ENCODE results near the gene FILIP1L.
"Not testable (repeated sequence)": the region's sequence is repeated elsewhere in the genome, so short reads cannot be mapped to it uniquely, and the experiment has no call there.

Gene FILIP1L

GRCh38 chr3:100096866-100097265, 17.4 kb downstream of the FILIP1L start:
- no peak for DNase-seq

GRCh38 chr3:100096286-100096685, 18.0 kb downstream of the FILIP1L start:
- not testable (repeated sequence) for DNase-seq

GRCh38 chr3:100093831-100094230, 20.5 kb downstream of the FILIP1L start:
- DNase-seq: no peak

GRCh38 chr3:100090669-100091005, 23.7 kb downstream of the FILIP1L start:
- DNase-seq: no peak

- no peak for DNase-seq
Measured at GRCh38 chr3:100089812-100090668, 24.3 kb downstream of the FILIP1L start.

GRCh38 chr3:100088735-100089368, 25.4 kb downstream of the FILIP1L start:
- no peak for DNase-seq

DNA sequence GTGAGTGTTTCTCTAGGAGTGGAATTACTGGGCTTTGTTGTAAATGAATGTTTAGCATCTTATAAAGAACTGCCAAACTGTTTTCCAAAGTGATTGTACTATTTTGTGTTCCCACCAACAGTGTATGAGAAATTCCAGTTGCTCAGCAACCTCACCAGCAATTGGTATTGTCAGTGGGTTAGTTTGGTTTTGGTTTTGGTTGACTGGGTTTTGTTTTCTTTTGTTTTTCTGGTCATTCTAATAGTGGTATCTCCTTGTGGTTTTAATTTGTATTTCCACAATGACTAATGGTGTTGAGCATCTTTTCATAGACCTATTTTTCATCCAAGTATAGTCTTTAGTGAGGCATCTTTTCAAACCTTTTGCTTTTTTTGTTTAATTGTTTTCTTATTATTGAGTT, 27.1 kb downstream of the FILIP1L start:
- DNase-seq: no peak

DNA sequence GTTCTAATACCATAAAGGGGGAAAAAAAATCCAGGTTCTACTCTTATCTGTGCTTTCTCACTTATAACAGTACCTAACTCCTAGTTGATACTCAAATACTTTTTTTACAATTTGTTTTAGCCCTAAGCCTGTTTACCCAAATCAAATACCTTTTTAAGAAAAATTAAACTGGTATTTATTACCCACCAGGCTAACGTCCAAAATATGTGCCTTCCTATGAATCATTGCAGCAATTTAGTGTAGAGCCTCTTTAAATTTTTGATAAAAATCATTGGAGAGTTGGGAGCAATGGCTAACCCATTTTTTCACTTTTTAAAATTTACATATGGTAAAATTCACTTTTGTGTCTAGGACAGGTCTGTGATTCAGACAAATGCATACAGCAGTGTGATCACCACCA, 27.9 kb downstream of the FILIP1L start:
- no peak for DNase-seq

DNA sequence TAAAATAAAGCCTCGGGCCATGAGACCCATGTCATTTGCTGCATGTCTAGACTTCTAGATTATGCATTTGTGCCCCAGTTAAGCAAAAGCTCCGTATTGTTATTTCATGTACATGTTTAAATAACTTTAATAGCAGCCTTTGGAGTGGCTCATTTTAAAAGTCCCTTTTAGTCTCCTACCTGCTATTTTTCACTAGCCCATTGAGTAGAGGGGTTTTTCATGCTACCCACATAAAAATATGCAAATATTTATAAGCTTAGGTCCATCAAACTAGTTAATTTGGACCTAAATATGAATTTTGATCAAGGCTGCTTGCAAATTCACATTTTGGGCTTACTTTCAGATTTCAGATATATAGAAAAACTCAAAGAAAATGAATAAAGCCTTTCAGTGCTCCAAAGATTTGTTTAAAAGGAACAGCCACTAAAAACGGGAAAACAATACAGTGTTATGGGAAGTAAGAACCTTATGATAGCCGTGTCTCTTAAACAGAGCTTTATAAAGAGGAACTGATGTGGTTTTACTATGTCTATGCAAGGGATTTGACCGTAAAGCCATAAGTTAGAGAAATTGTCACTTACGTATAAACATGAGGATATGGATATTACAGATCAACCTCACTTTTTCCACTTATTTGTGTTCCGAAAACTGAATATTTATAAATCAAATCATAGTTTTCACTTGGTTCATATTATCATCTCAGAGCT, 30.0 kb downstream of the FILIP1L start:
- no peak for DNase-seq

GRCh38 chr3:100083209-100083608, 31.1 kb downstream of the FILIP1L start:
- no peak for DNase-seq

- no peak for DNase-seq
Measured at GRCh38 chr3:100082714-100083113, 31.6 kb downstream of the FILIP1L start.

DNA sequence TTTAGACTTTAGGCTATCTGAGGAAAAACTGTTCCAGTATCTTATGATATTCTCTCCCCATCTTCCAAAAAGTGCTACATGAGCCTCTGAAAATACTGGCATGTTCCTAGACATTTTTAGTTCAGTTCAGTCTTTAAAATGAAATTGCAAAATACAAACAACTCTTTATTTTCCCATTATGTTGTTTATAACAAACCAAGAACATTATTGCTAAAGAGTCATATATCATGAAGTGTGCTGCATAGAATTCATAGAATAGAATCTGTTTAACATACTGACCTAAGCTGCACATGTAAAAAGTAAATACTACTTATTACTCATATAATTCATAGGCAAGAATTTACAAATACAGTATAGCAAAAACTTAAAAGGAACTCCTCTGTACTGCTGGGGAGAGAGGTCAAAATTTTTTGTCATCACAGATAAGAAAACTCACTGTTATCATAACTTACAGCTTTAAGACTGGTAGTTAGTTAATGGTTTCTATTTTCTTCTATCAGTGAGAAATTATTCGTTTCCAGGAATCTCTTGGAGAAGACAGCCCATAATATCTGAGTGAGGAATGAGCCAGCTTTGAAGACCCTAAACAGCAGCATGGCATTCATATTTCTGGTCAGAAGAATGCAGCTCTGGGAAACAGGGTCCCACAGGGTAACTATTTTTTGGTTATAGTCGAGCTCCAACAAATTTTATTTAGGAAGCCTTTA, 32.2 kb downstream of the FILIP1L start:
- no peak for DNase-seq

GRCh38 chr3:100081311-100081710, 33.0 kb downstream of the FILIP1L start:
- DNase-seq: no peak

- DNase-seq: no peak
Measured at GRCh38 chr3:100080573-100080972, 33.7 kb downstream of the FILIP1L start.

DNA sequence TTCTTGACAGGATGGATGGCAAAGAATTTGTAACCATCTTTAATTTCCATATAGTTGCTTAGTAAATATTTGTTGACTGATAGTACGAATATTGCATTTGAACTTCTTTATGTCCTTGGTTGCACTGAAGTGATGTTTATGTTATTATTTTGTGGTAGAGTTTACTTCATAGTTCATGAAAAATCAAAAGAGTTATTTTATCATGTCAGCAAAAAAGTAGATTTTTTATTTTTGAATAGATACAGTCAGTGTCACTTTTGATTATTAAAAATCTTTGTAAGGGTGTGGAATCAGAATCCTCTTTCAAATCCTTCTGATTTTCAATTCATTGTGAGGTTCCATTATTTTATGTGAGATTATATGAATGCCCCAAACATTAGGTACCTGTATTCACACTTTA, 35.0 kb downstream of the FILIP1L start:
- DNase-seq: no peak

GRCh38 chr3:100076731-100077529, 37.4 kb downstream of the FILIP1L start:
- no peak for DNase-seq

- no peak for DNase-seq
Measured at GRCh38 chr3:100075851-100076730, 38.2 kb downstream of the FILIP1L start.

DNA sequence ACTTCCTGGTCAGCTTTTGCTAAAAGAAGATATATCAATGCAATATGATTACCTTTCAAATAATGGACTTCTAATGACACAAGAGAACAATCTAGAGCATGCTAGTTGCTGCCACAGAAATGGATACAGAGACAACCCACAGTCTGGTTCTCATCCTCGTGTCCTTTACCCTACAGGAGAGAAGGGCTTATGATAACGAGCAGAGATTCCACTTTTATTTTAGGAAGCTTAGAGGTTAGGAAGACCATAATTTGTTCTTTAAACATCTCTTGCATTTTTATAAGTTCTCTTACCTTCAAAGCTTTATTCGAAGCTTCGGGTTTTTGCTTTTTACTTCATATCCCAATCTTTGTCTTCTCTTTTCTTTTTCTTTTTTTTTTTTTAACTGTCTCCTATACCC, 39.1 kb downstream of the FILIP1L start:
- DNase-seq: no peak

- no peak for DNase-seq
Measured at GRCh38 chr3:100073714-100074307, 40.5 kb downstream of the FILIP1L start.

DNA sequence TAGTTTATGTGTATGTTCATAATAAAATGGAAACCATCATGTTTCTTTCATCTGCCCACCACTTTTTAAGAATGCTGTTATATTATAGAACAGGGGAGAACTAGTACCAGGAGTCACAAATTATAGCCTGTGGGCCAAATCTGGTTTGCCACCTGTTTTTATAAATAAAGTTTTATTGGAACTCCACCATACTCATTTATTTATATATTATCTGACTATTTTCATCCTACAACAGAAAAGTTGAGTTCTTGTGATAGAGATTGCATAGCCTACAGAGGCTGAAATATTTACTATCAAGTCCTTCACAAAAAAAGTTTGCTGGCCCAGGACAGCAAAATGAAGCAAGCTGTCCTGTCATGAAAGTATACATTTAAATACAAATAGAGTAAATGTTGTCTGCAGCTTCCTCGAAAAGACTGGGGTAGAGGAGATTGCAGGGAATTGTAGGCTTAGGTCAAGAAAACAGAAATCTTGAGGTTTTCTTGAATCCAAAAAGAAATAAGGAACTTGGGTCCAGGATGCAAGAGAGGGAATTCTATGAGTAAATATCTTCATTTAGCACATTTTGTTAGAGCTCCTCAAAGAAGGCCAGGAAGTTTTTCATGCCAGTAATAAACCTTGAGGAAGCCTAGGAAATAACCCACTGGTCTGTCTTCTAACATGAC, 41.1 kb downstream of the FILIP1L start:
- DNase-seq: no peak

All from NCI-H446 treated with DMSO at 0.1 percent for 48 hours (cell line).